T47D (cell line): Measurements from ENCODE around the gene ADIPOQ.
"Not testable (repeated sequence)": the region's sequence is repeated elsewhere in the genome, so short reads cannot be mapped to it uniquely, and the experiment has no call there.

Experiments used
- DNase-seq, 2 experiments: peaks; one replicate each; pipeline versions ENCODE4 v3.0.0 to v3.0.0-alpha.2; 2011 to 2012; ENCODE audit warnings: low read depth in 1 of 2, low spot score in 1 of 2
- JUND ChIP-seq: IDR thresholded peaks from 2 replicates; pipeline ENCODE4 v1.6.1; 2012; ENCODE audit warnings: low read depth
- in situ Hi-C: cut with HindIII; loops from 2 replicates; pipeline ENCODE4 v1.10.0; 2016; ENCODE audit warnings: low sequenced_read_pairs, low pct_unique_long_range_greater_than_20kb

The ADIPOQ gene

GRCh38 chr3:186886202-186886981 lies 43.9 kb downstream of the ADIPOQ start:
- DNase-seq: no peak
- in situ Hi-C loops: no loop called here

GRCh38 chr3:186887507-186887938 lies 45.0 kb downstream of the ADIPOQ start:
- DNase-seq, in situ Hi-C loops: not testable (repeated sequence)

More at GRCh38 chr3:186886202-186886981, 43.9 kb downstream of the ADIPOQ start:
- TF ChIP-seq JUND: no peak

GRCh38 chr3:186888569-186888968 lies 46.1 kb downstream of the ADIPOQ start:
- DNase-seq: no peak
- in situ Hi-C loops: no loop called here
- no peak for TF ChIP-seq JUND

- in situ Hi-C loops, DNase-seq: not testable (repeated sequence)
Observed at GRCh38 chr3:186889698-186890097, 47.2 kb downstream of the ADIPOQ start.

GRCh38 chr3:186890911-186891310 lies 48.4 kb downstream of the ADIPOQ start:
- DNase-seq: no peak
- in situ Hi-C loops: no loop called here
- no peak for TF ChIP-seq JUND

- in situ Hi-C loops, DNase-seq: not testable (repeated sequence)
Observed at GRCh38 chr3:186893071-186893470, 50.6 kb downstream of the ADIPOQ start.

GRCh38 chr3:186895406-186895805 lies 52.9 kb downstream of the ADIPOQ start:
- in situ Hi-C loops: no loop called here
- no peak; the same call in 1 of the 2 replicates for TF ChIP-seq JUND
- peak in 1 of 2 experiments; percentile 83 for DNase-seq

GRCh38 chr3:186896006-186896405 lies 53.5 kb downstream of the ADIPOQ start:
- TF ChIP-seq JUND: no peak
- DNase-seq: no peak
- in situ Hi-C loops: no loop called here

- in situ Hi-C loops: no loop called here
- DNase-seq: no peak
- TF ChIP-seq JUND: no peak
Observed at GRCh38 chr3:186896875-186897274, 54.4 kb downstream of the ADIPOQ start.

GRCh38 chr3:186901135-186901734 lies 58.7 kb downstream of the ADIPOQ start:
- no peak for DNase-seq
- no peak for TF ChIP-seq JUND
- in situ Hi-C loops: no loop called here

- DNase-seq: no peak
- in situ Hi-C loops: no loop called here
- no peak for TF ChIP-seq JUND
Observed at GRCh38 chr3:186902154-186902553, 59.6 kb downstream of the ADIPOQ start.

- in situ Hi-C loops: no loop called here
- no peak for TF ChIP-seq JUND
- DNase-seq: no peak
Observed at GRCh38 chr3:186902713-186903112, 60.2 kb downstream of the ADIPOQ start.

GRCh38 chr3:186903676-186904075 lies 61.2 kb downstream of the ADIPOQ start:
- in situ Hi-C loops, DNase-seq: not testable (repeated sequence)

GRCh38 chr3:186907075-186907474 lies 64.6 kb downstream of the ADIPOQ start:
- in situ Hi-C loops, DNase-seq: not testable (repeated sequence)
